HG02763 (cell line): ENCODE data around the gene RPS10.
"Not testable (repeated sequence)": the region's sequence is repeated elsewhere in the genome, so short reads cannot be mapped to it uniquely, and the experiment has no call there.

ENCODE experiments used
- ATAC-seq: cut with Tn5 transposase; IDR thresholded peaks from one replicate; pipeline ENCODE4 v1.9.1; 2021; ENCODE audit warnings: mild to moderate bottlenecking, moderate library complexity; ENCODE audit not compliant: unreplicated experiment

The RPS10 gene

DNA sequence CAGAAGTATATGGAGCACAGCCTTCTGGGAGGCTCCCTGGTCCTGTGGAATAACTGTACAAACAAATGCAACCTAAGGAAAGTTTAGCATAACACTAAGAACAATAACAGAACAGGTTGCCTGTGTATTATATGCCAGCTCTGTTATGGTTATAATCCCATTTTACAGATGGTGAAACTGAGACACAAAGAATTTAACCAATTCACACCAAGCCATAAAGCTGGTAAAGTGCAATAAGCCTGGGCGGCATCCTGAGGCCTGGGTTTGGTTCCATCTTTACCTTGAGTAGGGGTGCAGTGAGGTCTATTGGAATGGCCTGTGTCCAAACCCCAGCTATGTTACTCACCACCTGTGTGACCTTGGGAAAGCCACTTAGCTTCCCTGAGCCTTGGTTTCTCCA, 25.3 kb upstream of the RPS10 start:
- ATAC-seq, result no peak

GRCh38 chr6:34447910-34448309, 22.0 kb upstream of the RPS10 start:
- ATAC-seq, result no peak

GRCh38 chr6:34447386-34447785, 21.5 kb upstream of the RPS10 start:
- ATAC-seq, result no peak

DNA sequence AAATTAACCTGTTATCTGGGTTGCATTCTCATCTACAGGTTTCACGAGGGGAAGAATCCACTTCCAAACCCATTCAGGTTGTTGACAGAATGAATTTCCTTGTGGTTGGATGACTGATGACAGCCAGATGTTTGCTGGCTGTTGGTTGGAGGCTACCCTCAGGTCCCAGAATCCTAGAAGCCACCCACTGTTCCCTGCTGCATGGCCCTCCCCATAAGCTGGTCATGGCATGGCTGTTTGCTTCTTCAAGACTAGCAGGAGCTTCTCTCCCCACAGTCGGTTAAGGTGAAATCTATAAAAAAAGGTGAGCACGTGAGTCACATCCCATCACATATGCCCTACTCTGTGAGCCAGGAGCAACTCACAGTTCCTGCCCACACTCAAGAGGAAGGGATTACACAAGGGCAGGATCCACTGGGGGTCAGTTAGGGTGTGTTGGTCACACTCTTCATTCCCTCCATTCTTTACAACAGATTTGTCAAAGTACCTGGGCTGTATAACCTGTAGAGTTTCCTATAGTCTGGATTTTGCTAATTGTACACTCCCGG, 19.5 kb upstream of the RPS10 start:
- ATAC-seq, result no peak

DNA sequence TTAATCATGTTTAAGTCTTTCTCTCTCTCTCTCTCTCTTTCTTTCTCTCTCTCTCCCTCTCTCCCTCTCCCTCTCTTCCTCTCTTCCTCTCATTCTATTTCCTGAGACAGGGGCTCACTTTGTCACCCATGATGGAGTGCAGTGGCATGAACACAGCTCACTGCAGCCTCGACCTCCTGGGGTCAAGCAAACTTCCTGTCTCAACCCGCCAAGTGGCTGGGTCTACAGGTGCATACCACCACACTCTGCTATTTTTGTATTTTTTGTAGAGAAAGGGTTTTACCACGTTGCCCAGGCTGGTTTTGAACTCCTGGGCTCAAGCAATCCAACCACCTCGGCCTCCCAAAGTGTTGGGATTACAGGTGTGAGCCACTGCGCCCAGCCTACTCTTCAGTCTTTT, 15.7 kb upstream of the RPS10 start:
- no peak for ATAC-seq

GRCh38 chr6:34439442-34439841, 13.6 kb upstream of the RPS10 start:
- ATAC-seq, result no peak

- no peak for ATAC-seq
These were observed 12.8 kb upstream of the RPS10 start for GRCh38 chr6:34438705-34439104.

DNA sequence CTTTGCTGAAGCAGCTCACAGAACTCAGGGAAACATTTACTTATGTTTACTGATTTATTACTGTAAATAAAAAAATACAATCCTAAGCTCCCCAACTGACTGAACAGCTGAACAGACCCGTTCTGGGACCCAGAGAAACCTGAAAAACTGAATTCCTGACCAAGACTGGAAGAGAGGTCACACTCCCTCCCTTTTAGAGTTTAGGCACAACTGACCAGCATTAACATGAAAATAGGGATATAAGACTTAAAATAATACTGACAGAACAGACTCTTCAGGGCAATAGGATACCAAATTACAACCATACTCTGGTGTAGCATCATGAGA, 11.7 kb upstream of the RPS10 start:
- ATAC-seq, result no peak

DNA sequence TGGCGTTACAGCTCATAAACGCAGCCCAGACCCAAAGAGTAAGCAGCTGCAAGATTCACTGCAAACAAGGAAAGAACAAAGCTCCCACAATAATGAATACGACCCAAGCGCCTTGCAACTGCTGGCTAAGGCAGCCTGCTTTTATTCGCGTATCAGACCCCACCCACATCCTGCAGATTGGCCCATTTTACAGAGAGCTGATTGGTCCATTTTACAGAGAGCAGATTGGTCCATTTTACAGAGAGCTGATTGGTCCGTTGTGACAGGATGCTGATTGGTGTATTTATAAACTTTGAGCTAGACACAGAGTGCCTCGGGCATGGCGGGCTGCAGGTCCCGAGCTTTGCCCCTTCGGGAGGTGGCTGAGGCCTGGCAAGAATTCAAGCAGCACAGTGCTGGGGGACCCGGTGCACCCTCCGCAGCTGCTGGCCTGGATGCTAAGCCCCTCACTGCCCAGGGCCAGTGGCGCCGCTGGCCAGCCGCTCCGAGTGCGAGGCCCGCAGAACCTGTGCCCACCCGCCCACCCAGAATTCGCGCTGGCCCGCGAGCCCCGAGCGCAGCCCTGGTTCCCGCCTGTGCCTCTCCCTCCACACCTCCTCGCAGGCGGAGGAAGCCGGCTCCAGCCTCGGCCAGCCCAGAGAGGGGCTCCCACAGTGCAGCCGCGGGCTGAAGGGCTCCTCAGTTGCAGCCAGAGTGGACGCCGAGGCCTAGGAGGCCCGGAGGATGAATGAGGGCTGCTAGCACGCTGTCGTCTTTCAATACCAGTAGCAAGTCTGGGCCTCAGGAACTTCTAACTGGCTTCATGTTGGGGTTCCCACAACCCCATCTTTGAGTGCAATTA, 11.2 kb upstream of the RPS10 start:
- ATAC-seq, result no peak

- ATAC-seq, result no peak
These were observed 10.0 kb upstream of the RPS10 start for GRCh38 chr6:34435916-34436315.

GRCh38 chr6:34425132-34425497, 754 bp downstream of the RPS10 start:
- ATAC-seq, result no peak

- ATAC-seq, result no peak
These were observed 1.4 kb downstream of the RPS10 start for GRCh38 chr6:34424200-34425131.

DNA sequence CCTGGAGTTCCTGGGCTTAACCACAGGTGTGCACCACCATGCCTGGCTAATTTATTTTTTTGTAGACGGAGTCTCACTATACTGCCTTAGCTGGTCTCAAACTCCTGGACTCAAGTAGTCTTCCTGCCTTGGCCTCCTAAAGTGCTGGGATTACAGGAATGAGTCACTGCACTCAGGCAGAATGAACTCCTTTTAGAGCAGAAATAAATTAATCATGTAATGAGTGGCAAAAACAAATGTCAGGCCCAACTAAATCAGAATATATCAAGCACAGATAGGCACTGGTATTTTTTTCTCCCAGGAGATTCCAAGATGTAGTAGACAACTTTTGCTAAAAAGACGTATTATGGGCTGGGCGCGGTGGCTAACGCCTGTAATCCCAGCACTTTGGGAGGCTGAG, 2.6 kb downstream of the RPS10 start:
- no peak for ATAC-seq

DNA sequence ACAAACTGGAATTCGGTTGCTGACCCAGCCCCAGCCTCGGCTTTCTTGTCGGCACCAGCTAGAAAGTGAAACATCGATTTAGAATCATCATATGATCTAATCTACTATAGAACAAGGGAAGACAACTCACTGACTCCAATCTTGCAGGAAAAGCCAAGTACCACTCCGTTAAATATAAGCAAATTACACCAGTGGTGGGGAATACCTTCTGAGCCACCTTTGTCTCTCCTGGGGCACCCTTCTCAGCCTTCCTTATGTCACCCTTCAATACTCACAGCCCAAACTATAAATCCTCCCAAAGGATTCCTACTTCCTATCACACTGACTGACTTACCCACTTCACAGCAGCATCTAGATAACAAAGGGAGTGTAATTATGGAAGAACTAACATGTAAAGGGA, 7.5 kb downstream of the RPS10 start:
- ATAC-seq, result no peak

DNA sequence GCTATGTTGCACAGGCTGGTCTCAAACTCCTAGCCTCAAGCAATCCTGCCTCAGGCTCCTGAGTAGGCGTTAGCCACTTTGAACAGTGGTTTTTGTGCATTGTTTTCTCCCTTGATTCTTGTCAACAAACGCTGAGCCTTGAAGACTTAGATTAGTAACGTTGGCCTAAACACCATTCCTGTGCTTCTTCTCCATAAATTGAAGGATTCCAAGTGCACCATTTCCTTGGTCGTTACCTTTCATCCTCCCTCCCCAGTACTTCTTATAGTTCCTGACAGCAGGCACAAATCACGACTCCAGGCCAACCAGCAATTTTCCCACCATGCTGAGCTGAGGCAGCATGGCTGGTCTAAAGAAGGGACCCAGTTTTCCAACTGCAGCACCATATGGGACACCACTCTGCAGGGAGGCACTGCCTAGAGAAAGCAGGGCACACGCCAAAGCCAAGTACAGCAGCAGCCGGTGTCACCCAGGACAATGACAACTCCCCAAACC, 8.9 kb downstream of the RPS10 start:
- no peak for ATAC-seq

DNA sequence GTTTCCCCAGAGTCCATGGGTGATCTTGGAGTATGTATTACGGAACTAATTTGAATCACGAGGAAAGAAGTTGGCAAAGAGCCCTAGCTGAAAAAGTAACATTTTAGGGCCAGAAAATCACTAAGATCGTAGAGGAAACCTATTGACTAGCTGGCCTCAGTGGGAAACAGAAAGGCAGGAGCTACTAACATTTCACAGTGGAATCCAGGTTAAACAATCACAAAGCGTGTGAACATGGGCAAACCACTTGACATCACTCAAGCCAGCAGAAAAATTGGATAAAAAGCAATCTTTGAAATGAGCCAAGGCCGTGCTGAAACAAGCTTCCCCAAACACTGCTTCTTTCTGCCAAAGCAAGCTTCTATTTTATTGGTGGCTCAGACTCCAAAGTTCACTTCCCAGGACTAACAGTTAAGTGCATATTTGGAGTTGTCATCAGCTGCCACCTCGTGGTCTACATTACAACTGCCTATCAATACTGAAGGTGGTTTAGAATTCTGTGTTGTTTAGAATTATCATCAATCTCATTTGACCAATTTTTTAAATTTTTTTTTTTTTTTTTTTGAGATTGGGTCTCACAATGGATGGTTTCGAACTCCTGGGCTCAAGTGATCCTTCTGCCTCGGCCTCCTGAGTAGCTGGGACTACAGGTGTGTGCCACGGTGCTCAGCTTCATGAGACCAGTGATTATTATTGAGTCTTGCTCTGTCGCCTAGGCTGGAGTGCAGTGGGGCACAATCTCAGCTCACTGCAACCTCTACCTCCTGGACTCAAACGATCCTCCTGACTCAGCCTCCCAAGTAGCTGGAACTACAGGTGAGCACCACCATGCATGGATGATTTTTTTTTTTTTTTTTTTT, 10.6 kb downstream of the RPS10 start:
- no peak for ATAC-seq

GRCh38 chr6:34412643-34413214, 13.1 kb downstream of the RPS10 start:
- no peak for ATAC-seq

DNA sequence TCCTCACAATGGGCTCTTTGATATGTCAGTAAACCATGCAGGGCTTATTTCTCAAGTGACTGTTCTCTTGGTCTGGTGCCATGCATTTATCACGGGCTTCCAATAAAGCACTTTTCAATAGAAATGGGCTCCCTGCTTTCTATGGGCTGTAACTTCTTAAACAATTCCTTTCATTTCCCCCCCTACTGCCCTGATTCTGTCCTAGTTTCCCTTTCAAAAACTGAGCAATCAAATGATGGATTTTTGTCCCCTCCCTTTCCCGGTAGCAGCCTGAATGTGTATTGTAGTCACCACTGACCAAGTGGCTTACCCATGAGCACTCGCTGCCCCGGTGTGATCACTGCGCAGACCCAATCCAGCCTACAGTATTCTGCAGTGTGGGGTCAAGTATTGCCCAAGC, 13.9 kb downstream of the RPS10 start:
- no peak for ATAC-seq

DNA sequence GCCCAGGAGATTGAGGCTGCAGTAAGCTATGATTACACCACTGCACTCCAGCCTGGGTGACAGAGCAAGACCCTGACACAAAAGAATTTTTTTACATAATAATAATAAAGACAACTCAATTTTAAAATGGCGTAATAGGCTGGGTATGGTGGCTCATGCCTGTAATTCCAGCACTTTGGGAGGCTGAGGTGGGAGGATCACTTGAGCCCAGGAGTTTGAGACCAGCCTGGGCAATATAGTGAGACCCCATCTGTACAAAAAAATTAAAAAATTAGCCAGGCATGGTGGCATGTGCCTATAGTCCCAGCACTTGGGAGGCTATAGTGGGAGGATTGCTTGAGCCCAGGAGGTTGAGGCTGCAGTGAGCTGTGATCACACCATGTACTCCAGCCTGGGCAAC, 18.0 kb downstream of the RPS10 start:
- ATAC-seq, result not testable (repeated sequence)

DNA sequence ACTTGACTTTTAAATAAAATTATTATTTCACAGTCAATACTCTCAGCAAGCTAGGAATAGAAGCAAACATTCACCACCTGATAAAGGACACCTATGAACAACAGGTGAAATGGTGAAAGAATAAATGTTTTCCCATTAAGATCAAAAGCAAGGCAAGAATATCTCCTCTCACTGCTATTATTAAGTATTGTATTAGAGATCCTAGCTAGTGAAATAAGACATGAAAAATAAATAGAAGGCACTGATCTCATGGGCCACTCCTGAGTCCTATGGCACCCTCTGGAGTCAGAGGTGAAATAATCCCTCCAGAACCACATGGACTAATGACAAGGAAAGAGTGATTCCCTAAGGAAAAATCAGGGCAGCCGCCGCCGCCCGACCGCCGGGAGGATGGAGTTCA, 29.4 kb downstream of the RPS10 start:
- ATAC-seq, result no peak

GRCh38 chr6:34393966-34394305, 31.9 kb downstream of the RPS10 start:
- ATAC-seq, result no peak
